Mesodermal cell (in vitro differentiated cells): ENCODE results near the gene KRTAP3-2.
A peak's percentile ranks its signal among the peaks of the same experiment; 100 is the strongest.

Experiments used
- H3K27ac ChIP-seq: 2 replicates; pipeline ENCODE4 v1.7.0; 2013; ENCODE audit warnings: mild to moderate bottlenecking, low read depth, low read length, moderate library complexity; ENCODE audit not compliant: severe bottlenecking
- H3K36me3 ChIP-seq: 2 replicates; pipeline ENCODE4 v1.7.1; 2013; ENCODE audit warnings: mild to moderate bottlenecking, low read length, moderate library complexity; ENCODE audit not compliant: control insufficient read depth, insufficient read depth
- H3K4me1 ChIP-seq: one replicate; pipeline ENCODE4 v1.7.1; 2013; ENCODE audit warnings: mild to moderate bottlenecking, low read length; ENCODE audit not compliant: insufficient read depth, control insufficient read depth, poor library complexity, severe bottlenecking
- H3K4me3 ChIP-seq: 2 replicates; pipeline ENCODE4 v1.7.0; 2013; ENCODE audit warnings: low read length, control low read depth, mild to moderate bottlenecking; ENCODE audit not compliant: insufficient read depth, poor library complexity, severe bottlenecking; ENCODE audit errors: extremely low read depth
- H3K9me3 ChIP-seq: 2 replicates; pipeline ENCODE4 v1.7.1; 2013; ENCODE audit warnings: mild to moderate bottlenecking, low read length, moderate library complexity; ENCODE audit not compliant: control insufficient read depth
- WGBS, 2 experiments: methylation state at CpG; one replicate each; pipeline ENCODE4 v1.1.5; 2013; ENCODE audit warnings: missing lambda C conversion rate in 2 of 2; ENCODE audit not compliant: insufficient coverage in 2 of 2; 5-methylcytosine and 5-hydroxymethylcytosine counted together

The KRTAP3-2 gene

GRCh38 chr17:40993839-40994238 is 5.9 kb downstream of the KRTAP3-2 start, which contains the start of gene KRTAP3-3:
Gene KRTAP3-3, minus strand, starts transcription at chr17:40994164. Its CDS starts 67 bp downstream, at chr17:40994097.
- Histone ChIP-seq H3K9me3 (no peaks in the 10 kb centered on the region), H3K4me3 (no peak within 1 kb of the TSS), H3K27ac (no peak within 1 kb of the TSS), H3K4me1 (no peaks in the 10 kb centered on the region), H3K36me3 (no peaks in the 10 kb centered on the region)
- 67 to 83% methylated on average over 3 to 4 of the region's 4 CpGs for WGBS, 2 experiments

- Histone ChIP-seq H3K27ac (no peak overlapping the region), H3K36me3 (no peaks in the 10 kb centered on the region), H3K4me1 (no peaks in the 10 kb centered on the region), H3K4me3 (no peak overlapping the region), H3K9me3 (no peaks in the 10 kb centered on the region)
- 100% methylated on average over 1 of the region's 2 CpGs for WGBS, 2 experiments
Measured at GRCh38 chr17:40993084-40993483, 6.6 kb downstream of the KRTAP3-2 start.

- WGBS, 2 experiments: 92 to 100% methylated on average over 1 of the region's 3 CpGs
- Histone ChIP-seq H3K4me3 (no peak overlapping the region), H3K27ac (no peak overlapping the region), H3K9me3 (no peaks in the 10 kb centered on the region), H3K36me3 (no peaks in the 10 kb centered on the region), H3K4me1 (no peaks in the 10 kb centered on the region)
Measured at GRCh38 chr17:40992666-40993065, 7.0 kb downstream of the KRTAP3-2 start.

GRCh38 chr17:40986920-40987319 is 12.8 kb downstream of the KRTAP3-2 start:
- H3K27ac ChIP-seq: no peak overlapping the region
- no peaks in the 10 kb centered on the region for H3K4me1 ChIP-seq
- no peaks in the 10 kb centered on the region for H3K9me3 ChIP-seq
- WGBS, 2 experiments: 86 to 88% methylated on average over 7 of the region's 8 CpGs
- H3K36me3 ChIP-seq: no peaks in the 10 kb centered on the region
- no peak overlapping the region for H3K4me3 ChIP-seq

- no peaks in the 10 kb centered on the region for H3K36me3 ChIP-seq
- WGBS, 2 experiments: 83% methylated on average over 1 of the region's 3 CpGs; no CpG with 5 or more reads in 1 of the 2 experiments
Measured at GRCh38 chr17:40984226-40984625, 15.5 kb downstream of the KRTAP3-2 start, which contains the start of gene KRT40. Gene KRT40, minus strand, starts transcription at chr17:40984326. Its CDS starts 53 bp downstream, at chr17:40984273.

GRCh38 chr17:40981115-40981514 is 18.6 kb downstream of the KRTAP3-2 start:
- H3K4me1 ChIP-seq: no peaks in the 10 kb centered on the region
- WGBS, 2 experiments: 100% methylated on average over 3 of the region's 5 CpGs; no CpG with 5 or more reads in 1 of the 2 experiments

More at GRCh38 chr17:40984226-40984625, 15.5 kb downstream of the KRTAP3-2 start, which contains the start of gene KRT40:
- Histone ChIP-seq H3K9me3 (no peaks in the 10 kb centered on the region), H3K4me3 (no peak within 1 kb of the TSS), H3K27ac (no peak within 1 kb of the TSS), H3K4me1 (no peaks in the 10 kb centered on the region)

GRCh38 chr17:40980596-40980995 is 19.1 kb downstream of the KRTAP3-2 start:
- WGBS, 2 experiments: 88 to 89% methylated on average over 8 of the region's 8 CpGs

More at GRCh38 chr17:40981115-40981514, 18.6 kb downstream of the KRTAP3-2 start:
- Histone ChIP-seq H3K4me3 (no peak overlapping the region), H3K36me3 (no peaks in the 10 kb centered on the region), H3K9me3 (no peaks in the 10 kb centered on the region), H3K27ac (no peak overlapping the region)

GRCh38 chr17:40980117-40980516 is 19.6 kb downstream of the KRTAP3-2 start:
- WGBS, 2 experiments: 84 to 88% methylated on average over 2 to 3 of the region's 3 CpGs
- no peaks in the 10 kb centered on the region for H3K9me3 ChIP-seq
- H3K27ac ChIP-seq: peak overlapping the region; percentile 26
- no peak overlapping the region for H3K4me3 ChIP-seq
- no peaks in the 10 kb centered on the region for H3K36me3 ChIP-seq
- no peaks in the 10 kb centered on the region for H3K4me1 ChIP-seq

More at GRCh38 chr17:40980596-40980995, 19.1 kb downstream of the KRTAP3-2 start:
- Histone ChIP-seq H3K9me3 (no peaks in the 10 kb centered on the region), H3K36me3 (no peaks in the 10 kb centered on the region), H3K4me1 (no peaks in the 10 kb centered on the region), H3K27ac (peak overlapping the region; percentile 51), H3K4me3 (no peak overlapping the region)

- Histone ChIP-seq H3K27ac (no peak overlapping the region), H3K4me3 (no peak overlapping the region), H3K36me3 (no peaks in the 10 kb centered on the region), H3K9me3 (no peaks in the 10 kb centered on the region), H3K4me1 (no peaks in the 10 kb centered on the region)
- 91 to 95% methylated on average over 7 to 12 of the region's 13 CpGs for WGBS, 2 experiments
Measured at GRCh38 chr17:40978575-40979151, 21.0 kb downstream of the KRTAP3-2 start.

- Histone ChIP-seq H3K27ac (no peak overlapping the region), H3K4me1 (no peaks in the 10 kb centered on the region), H3K9me3 (no peaks in the 10 kb centered on the region), H3K4me3 (no peak overlapping the region), H3K36me3 (no peaks in the 10 kb centered on the region)
Measured at GRCh38 chr17:40975516-40975915, 24.2 kb downstream of the KRTAP3-2 start.

- Histone ChIP-seq H3K4me1 (no peaks in the 10 kb centered on the region), H3K4me3 (no peak overlapping the region), H3K27ac (no peak overlapping the region), H3K9me3 (no peaks in the 10 kb centered on the region), H3K36me3 (no peaks in the 10 kb centered on the region)
- WGBS, 2 experiments: 92% methylated on average over 2 of the region's 3 CpGs; no CpG with 5 or more reads in 1 of the 2 experiments
Measured at GRCh38 chr17:40974366-40974765, 25.3 kb downstream of the KRTAP3-2 start.
